Measurements from ENCODE around the gene RFX8. TPM values are rescaled to one million over a fixed set of nuclear protein-coding genes. Genes with fewer than 3 reads are reported as not detected.

The RFX8 gene
- polyA plus RNA-seq, 3 donors, result 0.06 to 3.0 (median 0.06) TPM

DNA sequence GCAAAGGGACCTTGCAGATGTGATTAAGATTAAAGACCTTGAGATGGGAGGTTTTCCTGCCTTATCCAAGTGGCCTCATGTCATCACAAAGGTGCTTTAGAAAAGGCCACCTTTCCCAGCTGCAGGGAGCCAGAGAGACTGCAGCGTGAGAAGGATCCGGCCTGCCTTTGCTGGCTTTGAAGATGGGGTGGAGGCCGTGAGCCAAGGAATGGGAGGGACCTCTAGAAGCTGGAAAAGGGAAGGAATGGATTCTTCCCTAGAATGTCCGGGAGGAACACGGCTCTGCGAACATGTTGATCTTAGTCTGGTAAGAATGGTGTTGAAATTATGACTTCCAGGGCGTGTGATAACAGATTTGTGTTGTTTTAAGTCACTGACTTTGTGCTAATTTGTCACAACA is 47.7 kb downstream of the RFX8 start:
- H3K27ac ChIP-seq (ENCODE audit: low read depth, low read length), result no peak overlapping the region
- 87 to 93% (median 89%) methylated on average over 7 of the region's 7 CpGs for WGBS, 3 donors

DNA sequence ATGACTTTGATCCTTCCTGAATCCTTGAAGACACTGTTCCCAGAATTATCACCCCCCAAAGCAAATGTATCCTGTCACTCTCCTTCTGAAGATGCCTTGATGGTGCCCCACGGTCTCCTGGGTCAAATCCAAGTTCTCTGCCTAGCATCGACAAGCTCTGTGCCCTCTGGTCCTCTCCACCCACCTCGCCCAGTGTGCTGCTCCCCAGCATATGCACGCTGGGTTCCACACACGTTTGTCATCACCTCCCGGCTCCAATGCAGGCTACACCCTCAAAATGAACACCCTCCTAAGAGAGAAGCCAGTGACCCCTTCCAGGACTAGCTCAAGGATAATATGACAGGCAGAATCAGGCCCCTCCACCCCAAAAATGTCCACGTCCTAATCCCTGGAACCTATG is 48.1 kb downstream of the RFX8 start:
- 89 to 95% (median 92%) methylated on average over 7 of the region's 7 CpGs for WGBS, 3 donors
- no peak overlapping the region for H3K27ac ChIP-seq (ENCODE audit: low read depth, low read length)

DNA sequence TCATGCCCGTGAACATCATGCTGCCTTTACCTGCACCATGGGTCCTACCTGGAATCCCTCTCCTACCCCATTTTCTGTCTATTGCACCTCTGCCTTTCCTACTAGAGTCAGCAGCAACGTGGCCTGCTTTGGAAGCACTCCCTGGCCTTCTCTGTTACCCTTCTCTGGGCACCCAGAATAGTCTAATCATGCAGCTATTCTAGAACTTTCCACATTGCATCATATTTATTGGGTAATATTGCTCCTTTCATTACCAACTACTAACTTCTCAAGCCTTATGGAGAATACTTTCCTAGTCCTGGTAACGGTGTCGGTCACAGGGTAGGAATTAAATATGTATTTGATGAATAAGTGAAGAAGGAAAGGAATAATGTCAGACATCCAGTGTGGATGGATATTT is 54.3 kb downstream of the RFX8 start:
- H3K27ac ChIP-seq (ENCODE audit: low read depth, low read length), result no peak overlapping the region
- 72 to 84% (median 76%) methylated on average over 4 of the region's 4 CpGs for WGBS, 3 donors

DNA sequence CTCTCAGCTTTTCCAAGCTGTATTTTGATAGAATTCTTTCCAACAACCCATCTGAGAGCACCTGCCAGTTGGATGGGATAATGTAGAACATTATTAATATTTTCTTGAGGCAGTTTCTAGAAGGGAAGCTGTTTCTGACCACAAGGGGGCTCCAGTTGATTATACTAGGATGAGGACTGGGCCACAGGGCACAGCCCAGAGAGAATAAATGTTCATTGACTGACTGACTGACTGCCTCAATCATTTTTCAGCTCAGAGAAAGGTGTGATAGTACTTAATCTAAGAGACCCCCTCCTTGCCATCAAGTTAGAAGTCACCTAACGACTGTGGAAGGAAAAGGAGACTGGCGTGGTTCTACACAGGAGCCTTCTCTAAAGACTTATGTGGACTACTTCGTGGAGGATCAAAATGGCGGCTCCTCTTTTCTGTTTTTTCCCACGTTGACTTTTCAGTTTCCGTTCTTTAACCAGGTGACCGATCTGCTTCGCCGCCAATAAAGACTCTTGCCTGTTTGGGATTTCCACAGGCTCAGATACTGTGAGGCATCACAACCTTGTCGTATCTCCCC is 55.7 kb downstream of the RFX8 start:
- WGBS, 3 donors, result 84 to 89% (median 88%) methylated on average over 10 of the region's 10 CpGs
- no peak overlapping the region for H3K27ac ChIP-seq (ENCODE audit: low read depth, low read length)

DNA sequence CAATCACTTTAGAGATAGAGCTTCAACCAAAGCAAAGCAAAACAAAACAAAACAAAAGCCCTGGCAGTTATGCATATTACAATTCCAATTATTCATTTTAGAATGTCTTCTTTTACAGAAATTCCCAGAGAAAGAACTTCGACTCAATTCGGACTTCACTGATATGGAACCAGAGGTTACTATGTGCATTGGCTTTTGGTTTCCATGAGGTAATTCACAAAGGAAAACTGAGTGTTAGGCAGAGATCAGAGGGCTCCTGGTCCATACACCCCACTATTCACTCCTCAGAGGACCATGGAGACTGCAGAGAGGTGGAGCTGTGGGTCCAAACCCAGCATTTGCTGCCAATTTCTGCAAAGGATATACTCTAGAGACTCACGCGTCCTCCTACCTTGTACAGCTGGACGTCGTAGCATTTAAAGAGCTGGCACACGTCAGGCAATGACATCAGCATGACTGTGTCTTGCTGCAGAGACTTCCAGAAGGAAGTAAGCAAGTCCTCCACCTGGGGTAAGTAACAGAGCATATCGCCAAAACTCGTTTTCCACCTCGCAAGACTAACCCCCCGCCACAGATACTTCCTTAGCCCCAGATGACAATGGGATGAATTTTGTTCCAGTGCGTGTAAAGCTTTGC is 56.3 kb downstream of the RFX8 start:
- no peak overlapping the region for H3K27ac ChIP-seq (ENCODE audit: low read depth, low read length)
- WGBS, 3 donors, result 59 to 65% (median 60%) methylated on average over 12 of the region's 12 CpGs

DNA sequence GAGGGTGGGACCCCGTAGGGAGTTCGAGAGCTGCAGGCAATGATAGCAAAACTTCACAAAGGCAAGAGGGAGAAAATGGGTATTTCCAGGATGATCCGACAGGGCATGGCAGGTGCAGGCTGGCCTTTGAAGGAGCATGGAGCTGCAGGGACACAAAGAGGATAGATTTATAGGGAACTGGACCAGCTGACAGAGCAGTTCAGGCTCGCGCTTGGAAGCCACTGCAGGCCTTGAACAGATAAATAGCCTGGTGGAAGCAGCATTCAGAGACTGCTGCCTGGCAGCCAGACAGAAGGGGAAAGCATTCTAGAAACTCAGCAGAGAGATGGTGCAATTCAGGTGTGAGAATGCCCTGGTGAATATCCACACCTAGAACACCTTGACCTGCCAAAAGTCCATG is 58.3 kb downstream of the RFX8 start:
- WGBS, 3 donors, result 72 to 91% (median 89%) methylated on average over 5 of the region's 5 CpGs
- H3K27ac ChIP-seq (ENCODE audit: low read depth, low read length), result no peak overlapping the region

DNA sequence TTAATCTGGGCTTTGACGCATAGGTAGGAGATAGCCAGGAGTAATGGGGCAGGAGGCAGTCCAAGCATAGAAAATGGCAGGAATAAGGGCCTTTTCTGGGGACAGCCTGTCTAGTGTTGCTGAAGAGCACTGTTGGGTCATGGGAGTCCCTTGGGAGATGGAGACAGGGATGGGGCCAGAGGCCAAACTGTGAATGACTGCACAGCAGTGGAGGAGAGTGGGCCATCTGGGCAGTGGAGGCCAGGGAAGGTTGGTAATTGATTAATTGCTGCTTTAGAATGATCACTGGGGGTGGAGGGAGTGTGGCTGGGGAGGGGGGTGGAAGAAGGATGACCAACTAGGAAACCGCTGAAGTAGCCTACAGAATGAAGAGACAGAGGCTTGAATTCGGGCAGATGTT is 59.0 kb downstream of the RFX8 start:
- WGBS, 3 donors, result 94 to 97% (median 96%) methylated on average over 3 of the region's 3 CpGs
- H3K27ac ChIP-seq (ENCODE audit: low read depth, low read length), result no peak overlapping the region

DNA sequence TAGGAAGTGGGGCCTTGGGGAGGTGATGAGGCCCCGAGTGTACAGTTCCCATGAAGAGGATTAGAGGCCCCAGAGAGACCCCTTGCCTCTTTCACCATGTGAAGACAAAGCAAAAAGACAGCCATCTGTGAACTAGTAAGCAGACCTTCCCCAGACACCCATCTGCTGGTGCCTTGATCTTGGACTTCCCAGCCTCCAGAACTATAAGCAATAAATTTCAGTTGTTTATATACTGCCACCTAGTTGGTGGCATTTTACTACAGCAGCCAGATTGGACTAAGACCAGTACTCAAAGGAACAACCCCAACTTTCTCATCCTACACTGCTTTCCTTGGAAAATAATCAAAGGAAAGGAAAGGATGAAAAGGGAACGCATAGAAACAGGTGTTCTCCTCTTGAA is 59.7 kb downstream of the RFX8 start:
- 97 to 100% (median 97%) methylated on average over 2 of the region's 2 CpGs for WGBS, 3 donors
- no peak overlapping the region for H3K27ac ChIP-seq (ENCODE audit: low read depth, low read length)

DNA sequence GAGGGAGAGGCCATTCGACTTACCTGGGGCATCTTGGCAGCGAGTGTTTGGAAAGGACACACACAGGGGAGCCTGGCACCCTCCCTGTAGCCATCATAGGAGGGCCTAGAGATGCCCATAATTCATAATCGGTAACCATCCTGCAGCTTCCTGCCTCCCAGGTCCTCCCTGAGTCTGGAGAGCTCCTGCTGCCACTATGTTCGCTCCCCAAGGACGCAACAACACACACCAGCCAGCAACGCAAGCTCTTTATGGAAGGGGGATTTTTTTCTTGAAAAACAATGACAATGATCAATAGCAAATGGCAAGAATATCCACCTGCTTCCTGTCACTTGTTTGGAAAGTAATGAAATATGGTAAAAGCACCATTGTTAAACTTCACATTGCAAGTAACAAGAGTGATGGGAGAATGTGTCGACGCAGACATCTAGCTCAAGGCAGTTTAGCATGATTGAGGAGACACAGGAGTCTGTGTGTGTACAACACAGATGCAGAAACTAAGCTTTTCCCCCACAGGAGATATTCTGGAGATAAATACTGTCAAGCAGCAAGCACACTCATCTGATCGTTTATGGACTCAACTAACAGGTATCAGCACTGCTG is 62.7 kb downstream of the RFX8 start:
- H3K27ac ChIP-seq (ENCODE audit: low read depth, low read length), result no peak overlapping the region
- 59 to 87% (median 83%) methylated on average over 9 of the region's 9 CpGs for WGBS, 3 donors

DNA sequence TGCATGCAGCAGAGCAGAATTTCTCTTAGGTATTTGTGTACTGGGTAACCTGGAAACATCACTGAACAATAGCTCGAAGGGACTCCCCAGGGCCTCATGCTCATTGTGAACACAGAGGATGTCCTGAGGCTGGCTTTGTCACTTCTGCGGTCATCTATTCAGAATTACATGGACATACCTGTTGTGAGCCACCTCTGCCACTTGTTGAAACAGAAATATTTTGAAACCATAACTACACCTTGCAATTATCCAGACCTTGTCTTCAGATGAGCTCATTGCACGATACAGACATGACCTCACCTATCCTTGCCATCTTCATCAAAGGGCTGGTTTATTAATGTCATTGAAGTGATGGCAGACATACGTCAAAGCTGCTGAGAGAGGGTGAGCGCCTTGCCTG is 64.2 kb downstream of the RFX8 start:
- no peak overlapping the region for H3K27ac ChIP-seq (ENCODE audit: low read depth, low read length)
- WGBS, 3 donors, result 77 to 82% (median 81%) methylated on average over 5 of the region's 5 CpGs

DNA sequence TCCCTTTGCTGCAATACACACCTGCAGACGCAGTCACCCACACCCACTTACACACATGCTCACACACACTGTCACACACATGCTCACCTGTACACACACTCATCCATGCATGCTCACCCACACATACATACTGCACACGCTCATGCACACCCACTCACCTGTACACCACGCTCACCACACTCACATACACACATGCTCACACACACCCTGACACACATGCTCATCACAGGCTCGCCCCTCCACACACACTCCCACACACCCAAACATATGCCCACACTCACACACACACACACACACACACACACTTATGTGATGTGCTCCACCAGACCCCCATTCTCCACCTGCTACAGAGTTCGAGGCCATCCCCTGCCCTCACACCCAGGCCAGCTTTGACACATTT is 64.8 kb downstream of the RFX8 start:
- 85 to 96% (median 92%) methylated on average over 5 of the region's 5 CpGs for WGBS, 3 donors
- H3K27ac ChIP-seq (ENCODE audit: low read depth, low read length), result no peak overlapping the region

DNA sequence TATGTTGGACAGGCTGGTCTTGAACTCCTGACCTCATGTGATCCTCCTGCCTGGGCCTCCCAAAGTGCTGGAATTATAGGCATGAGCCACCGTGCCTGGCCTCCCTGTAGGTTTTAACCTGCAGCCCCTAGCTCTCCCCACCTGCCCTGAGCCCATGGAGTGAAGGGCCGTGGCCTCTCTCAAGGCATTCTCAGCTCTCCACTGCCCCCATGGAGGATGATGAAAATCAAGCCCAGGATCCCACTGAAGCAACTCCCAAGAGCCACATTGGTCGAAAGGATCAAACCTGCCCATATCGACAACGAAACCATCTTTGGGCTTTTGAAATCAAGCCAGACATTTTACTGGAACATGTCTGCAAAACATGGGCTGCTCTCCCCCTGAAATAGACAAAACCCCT is 65.2 kb downstream of the RFX8 start:
- WGBS, 3 donors, result 87 to 92% (median 88%) methylated on average over 5 of the region's 5 CpGs
- no peak overlapping the region for H3K27ac ChIP-seq (ENCODE audit: low read depth, low read length)

DNA sequence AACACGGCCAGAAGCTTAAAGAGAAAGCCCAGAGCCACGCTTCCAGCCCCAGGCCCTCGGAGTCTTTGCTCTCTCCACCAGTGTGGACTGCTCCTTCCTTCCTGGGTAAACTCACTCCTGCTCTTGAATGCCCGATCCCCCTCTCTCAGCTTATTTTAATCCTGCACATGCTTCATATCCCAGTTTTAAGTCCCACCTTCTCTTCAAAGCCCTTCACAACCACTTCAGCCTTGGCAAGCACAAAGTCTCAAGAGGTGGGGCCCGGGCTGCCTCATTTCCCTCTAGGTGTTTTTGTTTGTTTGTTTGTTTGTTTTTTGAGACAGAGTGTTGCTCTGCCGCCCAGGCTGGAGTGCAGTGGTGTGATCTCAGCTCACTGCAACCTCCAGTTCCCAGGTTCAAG is 66.0 kb downstream of the RFX8 start:
- WGBS, 3 donors, result 74 to 90% (median 82%) methylated on average over 6 of the region's 6 CpGs

DNA sequence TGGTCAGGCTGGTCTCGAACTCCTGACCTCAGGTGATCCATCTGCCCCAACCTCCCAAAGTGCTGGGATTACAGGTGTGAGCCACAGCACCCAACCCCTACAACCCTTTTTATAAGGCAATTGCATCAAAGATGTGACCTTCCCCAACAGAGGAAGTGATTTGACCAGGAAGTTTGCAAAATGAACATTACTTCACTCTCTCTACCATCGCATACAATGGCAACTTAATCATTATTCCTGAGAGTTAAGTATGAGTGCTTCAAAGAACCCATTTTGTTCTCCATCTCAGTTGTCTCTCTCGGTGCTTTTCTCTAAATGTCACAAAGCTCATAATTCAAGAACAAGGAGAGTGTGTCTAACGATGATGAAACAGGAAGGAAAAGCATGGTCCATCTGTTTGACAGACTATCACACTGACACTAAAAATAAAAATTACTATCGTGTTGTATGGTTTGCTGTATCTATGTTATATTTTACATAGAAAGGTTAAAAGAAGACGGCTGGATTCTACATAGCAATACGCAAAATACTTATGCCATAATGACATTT is 69.5 kb downstream of the RFX8 start:
- no peak overlapping the region for H3K27ac ChIP-seq (ENCODE audit: low read depth, low read length)
- WGBS, 3 donors, result 53 to 74% (median 63%) methylated on average over 7 of the region's 7 CpGs

More for the DNA sequence above, 66.0 kb downstream of the RFX8 start:
- H3K27ac ChIP-seq (ENCODE audit: low read depth, low read length), result no peak overlapping the region

DNA sequence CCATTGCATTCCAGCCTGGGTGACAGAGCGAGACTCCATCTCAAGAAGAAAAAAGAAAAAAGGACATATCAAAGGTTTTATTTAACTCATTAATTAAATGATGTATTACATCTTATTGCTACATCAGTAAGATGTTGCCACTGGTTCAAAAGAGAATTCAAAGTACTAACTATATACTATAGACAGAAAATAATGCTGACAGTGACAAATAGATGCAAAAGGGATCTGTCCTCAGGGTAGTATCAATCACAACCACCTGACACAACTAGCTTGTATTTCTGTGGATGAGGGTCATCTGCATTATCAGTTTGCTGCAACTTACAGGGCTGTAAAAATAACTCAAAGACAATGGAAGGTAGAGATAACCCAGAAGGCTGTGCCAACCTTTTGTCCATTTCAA is 71.2 kb downstream of the RFX8 start:
- H3K27ac ChIP-seq (ENCODE audit: low read depth, low read length), result no peak overlapping the region
- 95 to 100% (median 100%) methylated on average over 1 of the region's 1 CpG for WGBS, 3 donors

DNA sequence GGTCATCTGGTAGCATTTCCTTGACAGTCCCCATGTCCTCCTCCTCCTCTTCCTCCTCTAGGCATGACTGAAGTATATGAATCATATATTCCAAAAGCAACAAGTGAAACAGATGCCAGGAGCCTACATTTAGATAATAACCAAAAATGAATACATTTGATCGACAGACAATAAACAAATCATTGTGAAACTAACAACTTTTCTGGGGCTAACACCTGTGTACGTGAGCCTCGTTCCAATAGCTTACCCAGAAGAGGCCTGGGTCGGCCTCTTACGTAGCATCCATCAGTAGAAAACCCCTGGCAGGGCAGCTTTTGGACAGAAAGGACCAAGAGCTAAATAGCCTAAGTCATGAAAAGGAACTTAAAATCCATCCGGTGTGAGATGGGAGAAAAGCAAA is 72.3 kb downstream of the RFX8 start:
- WGBS, 3 donors, result 89 to 94% (median 90%) methylated on average over 6 of the region's 6 CpGs

DNA sequence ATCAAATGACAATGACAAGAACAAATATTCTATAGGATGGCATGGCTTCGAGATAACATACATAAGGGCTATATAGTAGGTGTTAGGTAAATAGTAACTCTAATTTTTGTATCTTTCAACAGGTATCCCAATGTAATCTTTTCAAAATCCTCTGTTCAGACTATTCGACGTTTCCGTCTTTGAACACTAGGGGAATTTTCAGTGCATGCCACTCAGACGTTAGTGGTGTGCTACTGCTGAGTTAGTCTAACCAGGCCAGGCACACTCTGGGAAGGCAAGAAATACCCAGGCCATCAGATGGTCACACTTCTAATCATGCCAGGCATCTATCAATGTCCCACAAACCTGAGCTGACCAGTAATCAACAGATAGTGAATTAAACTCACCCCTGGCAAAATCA is 73.0 kb downstream of the RFX8 start:
- no peak overlapping the region for H3K27ac ChIP-seq (ENCODE audit: low read depth, low read length)
- 68 to 80% (median 79%) methylated on average over 5 of the region's 5 CpGs for WGBS, 3 donors

More for the DNA sequence above, 72.3 kb downstream of the RFX8 start:
- H3K27ac ChIP-seq (ENCODE audit: low read depth, low read length), result no peak overlapping the region

DNA sequence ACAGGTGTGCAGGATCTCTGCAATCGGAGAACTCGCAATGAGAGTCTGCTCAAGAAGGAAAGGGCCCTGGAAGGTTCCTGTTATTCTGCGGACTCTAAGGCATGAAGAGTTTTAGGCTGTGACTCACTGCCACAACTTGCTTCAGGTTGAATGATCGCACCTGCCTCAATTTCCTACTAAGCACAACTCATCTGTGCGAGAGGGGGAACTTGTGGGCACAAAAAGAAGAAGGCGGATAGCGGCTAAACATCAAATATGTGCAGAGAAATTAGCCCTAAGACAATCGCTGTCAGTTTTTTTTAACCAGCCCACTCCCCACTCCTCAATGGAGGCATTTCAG is 73.6 kb downstream of the RFX8 start:
- no peak overlapping the region for H3K27ac ChIP-seq (ENCODE audit: low read depth, low read length)
- 49 to 82% (median 66%) methylated on average over 8 of the region's 8 CpGs for WGBS, 3 donors

DNA sequence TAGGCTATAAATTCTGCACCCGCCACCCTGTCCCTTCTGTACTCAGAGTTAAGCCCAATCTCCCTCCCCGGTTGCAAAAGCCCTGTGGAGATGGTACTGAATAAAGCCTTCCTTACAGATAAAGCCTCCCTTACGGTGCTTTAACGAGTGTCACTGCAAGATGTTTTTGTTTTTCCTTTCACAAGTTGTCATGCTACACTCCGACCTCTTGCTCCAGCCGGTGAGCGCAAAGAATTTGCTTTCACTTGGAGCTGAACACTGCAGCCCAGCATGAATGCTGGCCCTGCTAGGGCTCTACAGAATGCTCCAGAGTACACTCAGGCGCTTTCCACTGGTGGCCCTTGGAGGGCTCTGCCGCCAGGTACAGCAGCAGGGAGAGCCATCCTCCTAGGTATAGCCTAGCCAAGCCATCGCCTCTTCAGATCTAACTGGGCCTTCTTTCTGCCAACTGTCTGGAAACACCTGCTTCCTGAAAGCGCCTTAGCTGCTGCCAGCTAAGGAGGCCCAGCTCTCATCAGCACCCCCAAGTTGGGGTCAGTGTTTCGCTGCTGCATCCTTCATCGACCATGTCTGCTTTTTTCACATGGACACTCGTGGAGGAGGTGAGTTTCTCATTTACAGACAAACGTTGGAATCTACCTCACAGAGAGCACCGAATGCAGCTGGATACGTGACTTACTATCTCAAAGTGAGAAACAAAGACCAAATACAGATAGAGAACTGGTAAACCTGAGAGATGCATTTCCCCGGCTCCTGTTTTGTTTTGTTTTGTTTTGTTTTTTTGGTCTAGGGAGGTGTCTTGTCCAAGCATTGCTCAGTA is 74.2 kb downstream of the RFX8 start:
- H3K27ac ChIP-seq (ENCODE audit: low read depth, low read length), result no peak overlapping the region
- 48 to 72% (median 51%) methylated on average over 18 of the region's 18 CpGs for WGBS, 3 donors
